ENCODE results near the gene PRSS33.

The PRSS33 gene

DNA sequence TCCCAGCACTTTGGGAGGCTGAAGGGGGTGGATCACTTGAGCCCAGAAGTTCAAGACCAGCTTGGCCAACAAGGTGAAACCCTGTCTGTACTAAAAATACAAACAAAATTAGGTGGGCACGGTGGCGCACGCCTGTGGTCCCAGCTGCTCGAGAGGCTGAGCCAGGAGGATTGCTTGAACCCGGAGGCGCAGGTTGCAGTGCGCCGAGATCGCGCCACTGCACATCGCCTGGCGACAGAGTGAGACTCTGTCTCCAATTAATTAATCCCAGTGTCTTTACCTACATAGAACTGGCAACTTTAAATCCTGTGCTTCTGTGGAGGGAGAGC lies 8.8 kb downstream of the PRSS33 start:
- in situ Hi-C loops (cut with MboI; ENCODE audit: low sequenced_read_pairs), result no loop called here

DNA sequence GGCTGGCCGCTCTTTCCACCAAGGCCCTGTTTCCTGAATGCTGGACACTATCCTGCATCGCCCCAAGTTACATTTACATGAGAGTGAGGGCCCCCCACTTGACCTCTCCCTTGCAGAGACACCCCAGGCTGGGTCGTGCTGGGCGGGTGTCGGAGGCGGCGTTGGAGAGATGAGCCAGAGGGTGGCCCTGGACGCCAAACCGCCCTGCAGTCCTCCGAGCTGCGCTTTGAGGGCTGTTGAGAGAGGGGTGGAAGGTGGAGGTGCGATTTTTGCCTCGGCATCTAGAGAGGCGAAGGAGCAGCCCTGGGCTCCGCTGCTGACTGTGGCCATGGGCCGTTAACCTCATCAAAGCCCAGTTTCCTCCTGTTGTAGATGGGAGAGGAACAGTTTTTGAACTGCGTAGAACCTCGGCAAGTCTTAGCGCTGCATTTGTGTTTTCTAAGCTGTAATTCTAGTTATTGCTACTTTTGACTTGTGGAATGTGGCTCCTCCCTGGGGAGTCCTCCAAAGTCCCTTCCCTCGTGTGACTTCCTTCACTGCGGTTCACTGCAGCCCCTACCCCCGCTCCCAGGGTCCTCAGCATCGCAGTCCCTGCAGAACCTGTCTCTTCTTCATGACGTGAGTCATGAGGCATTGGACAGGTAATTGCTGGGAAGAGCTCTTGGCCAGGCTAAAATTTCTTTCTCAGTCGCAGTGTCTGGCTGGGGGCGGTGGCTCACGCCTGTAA lies 9.3 kb downstream of the PRSS33 start:
- in situ Hi-C loops (cut with MboI; ENCODE audit: low sequenced_read_pairs), result no loop called here

DNA sequence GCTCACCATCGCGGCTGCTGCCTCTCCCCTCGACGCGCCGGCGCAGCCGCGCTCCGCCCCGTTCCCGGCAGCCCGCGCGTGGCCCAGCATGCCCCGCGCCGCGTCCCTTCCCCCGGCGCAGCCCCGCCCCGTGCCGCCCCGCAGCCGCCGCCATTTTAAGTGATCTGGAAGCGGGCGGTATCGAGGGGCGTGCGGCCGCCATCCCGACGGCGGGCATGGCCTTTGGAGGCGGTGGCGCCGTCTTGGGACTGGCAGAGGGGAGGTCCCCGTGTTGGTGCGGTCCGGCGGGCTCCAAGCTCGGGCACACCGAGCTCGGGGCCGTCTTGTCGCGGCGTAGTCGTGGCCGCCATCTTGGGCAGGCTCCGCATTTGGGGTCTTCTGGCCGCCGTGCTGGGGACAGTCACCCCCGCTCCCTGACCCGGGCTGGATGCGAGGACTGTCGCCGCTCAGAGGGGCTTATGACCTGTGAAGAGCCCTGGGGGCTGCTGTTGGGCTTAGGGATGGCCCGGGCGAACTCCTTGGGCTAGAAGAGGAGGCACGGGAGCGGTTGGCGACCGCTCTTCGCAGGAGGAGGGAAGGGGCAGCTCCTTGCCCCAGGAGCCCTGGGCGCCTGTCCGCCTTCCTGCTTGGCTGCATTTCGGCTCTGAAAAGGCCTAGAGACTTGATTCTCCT lies 10.0 kb downstream of the PRSS33 start, which contains the start of gene ELOB:
Gene ELOB, minus strand, starts transcription at position 50 of the 672 bp plus-strand sequence. Its CDS starts 41 bp downstream, at position 9.
- in situ Hi-C loops (cut with MboI; ENCODE audit: low sequenced_read_pairs), result no loop called here

DNA sequence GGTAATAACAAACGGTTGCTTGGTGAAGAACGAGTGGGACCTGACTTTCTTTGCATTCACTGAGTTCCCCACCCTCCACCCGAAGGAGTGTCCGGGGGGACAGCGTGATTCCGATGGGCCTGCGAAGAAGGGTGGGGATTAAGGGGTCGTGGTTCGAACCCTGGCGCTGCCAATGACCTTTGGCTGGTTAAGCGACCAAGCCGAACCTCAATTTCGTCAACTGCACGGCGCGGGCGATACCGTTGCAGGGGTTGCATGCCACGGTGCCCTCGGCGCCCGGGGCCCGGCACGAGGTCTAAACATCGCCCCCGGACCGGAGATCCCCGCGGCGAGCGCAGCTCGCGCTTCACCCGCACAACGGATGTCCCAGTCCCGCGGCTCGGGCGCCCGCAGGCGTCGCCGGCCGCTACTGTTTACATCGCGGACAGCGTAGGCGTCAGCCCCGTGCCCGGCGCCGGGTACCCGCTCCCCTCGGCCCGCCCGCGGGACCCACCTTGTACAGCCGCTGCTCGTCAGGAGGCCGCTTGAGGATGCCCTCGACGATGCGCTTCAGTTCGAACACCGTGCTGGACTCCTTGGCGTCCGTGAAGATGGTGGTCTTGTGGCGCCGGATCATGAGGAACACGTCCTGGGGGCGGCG lies 10.7 kb downstream of the PRSS33 start:
- in situ Hi-C loops (cut with MboI; ENCODE audit: low sequenced_read_pairs), result no loop called here

DNA sequence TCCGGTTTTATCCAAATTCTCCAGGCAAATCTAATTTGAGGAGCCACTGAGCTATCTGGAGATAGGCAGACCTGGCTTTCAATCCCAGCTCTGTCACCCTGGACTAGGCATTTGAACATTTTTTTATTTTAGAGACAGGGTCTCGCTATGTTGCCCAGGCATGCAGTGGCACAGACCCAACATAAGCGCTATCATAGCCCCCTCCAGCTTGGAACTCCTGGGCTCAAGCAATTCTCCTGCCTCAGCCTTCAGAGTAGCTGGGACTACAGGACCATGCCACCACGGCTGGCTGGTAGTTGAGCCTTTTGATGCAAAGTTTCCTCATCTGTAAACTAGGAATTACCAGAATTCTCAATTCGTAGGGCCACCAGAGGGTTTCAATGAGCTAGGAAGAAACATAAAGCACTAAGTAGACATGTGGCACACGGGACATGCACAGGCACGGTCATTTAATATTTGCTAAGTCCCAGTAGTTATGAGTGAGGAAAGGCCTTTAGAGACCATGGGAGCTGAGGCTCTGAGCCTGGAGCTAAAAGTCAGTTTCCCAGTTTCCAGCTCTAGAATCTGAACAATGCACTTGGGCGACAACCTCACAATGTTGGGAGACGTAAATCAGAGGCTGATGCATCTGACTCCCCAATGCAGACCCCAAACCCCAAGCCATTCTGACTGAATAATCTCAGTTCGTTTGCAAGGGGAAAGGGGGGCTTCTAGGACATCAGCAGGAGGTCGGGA lies 11.4 kb downstream of the PRSS33 start:
- in situ Hi-C loops (cut with MboI; ENCODE audit: low sequenced_read_pairs), result no loop called here

DNA sequence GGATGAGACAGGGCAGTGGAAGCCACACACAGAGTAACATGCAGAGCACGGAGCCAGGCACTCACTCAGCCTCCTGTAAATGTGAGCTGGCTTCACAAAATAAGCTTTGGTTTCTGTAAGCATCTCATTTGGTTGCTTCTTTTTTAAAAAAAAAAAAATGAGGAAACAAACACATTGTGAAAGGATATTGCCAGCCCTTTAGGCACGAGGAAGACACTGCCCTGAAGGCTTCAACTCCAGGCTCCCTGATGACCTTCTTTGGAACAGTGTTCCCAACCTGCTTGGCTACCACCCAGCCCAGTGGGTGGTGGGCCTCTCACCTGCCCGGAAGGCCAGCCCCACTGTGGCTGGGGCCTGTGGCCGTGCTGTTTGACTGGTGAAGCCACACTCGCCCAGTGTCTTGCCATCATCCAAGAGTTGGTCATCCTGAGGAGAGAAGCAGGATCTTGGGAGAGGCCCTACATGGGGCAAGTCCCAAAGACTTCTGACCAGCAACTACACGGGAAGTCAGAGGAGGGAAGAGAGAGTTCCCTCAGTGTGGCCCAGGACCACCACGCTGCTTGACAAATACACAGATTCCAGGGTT lies 12.1 kb downstream of the PRSS33 start:
- in situ Hi-C loops (cut with MboI; ENCODE audit: low sequenced_read_pairs), result no loop called here

DNA sequence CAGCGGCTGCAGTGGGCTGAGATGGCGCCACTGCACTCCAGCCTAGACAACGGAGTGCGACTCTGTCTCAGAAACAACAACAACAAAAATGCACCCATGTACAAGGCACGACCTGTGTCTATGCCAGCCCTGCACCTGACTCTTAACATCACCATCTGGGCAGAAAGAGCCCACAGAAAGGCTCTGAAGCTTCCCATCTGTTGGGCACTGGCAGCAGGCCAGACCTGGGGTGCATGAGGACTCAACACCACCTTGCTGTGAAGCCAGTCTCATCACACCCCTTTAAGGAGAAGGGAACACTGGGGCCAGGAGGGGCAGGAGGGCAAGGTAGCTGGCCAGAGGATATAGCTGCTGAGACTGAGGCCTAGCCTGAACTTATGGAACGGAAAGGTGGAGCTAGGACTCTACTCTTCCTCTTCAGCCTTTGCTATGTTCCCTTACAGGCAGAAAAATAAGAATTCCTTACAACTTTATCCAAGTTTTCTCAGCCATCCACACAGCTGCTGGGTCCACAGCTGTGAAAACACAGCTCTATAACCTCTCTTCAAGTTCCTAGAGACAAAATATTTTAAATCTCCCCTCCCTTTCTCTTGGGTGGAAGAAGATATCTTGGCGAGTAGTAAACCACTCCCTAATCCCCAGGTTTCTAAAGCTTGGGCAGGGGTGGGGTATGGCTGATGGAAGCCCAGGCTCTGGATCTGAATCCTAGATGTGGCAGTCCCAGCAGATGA lies 13.0 kb downstream of the PRSS33 start:
- in situ Hi-C loops (cut with MboI; ENCODE audit: low sequenced_read_pairs), result no loop called here

DNA sequence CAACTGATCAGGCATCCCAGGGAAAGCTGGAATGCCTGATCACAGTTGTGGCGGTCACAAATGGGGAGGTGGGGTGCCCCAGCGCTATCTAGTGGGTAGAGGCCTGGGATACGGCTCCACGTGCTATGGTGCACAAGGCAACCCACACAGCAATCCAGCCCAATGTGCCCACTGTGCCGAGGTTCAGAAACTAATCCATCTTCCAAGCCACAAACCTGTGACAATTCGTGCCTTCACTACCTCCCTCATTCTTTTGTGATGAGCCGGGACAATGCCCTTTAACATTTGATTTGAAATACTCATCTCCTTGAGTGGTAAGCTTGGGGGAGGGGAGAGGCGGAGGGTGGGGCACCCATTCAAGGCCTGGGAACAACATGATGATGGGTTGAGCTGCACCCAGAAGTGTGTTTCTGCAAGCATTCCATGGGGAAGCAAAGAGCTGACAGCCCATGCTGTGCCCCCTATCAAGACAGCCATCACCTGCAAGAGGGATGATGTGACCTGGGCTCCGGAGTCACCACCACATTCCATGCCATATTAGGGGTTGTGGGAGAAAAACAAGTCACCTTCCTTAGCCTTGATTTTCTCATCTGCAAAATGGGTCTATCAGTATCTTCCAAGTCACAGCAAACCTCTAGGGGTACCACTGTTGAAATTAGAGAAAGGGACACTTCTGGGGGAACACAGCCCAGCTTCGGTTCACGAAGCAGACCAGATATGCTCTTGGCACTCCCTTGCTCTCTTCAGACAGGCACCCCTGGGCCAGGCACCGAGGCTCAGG lies 14.0 kb downstream of the PRSS33 start:
- in situ Hi-C loops (cut with MboI; ENCODE audit: low sequenced_read_pairs), result no loop called here

DNA sequence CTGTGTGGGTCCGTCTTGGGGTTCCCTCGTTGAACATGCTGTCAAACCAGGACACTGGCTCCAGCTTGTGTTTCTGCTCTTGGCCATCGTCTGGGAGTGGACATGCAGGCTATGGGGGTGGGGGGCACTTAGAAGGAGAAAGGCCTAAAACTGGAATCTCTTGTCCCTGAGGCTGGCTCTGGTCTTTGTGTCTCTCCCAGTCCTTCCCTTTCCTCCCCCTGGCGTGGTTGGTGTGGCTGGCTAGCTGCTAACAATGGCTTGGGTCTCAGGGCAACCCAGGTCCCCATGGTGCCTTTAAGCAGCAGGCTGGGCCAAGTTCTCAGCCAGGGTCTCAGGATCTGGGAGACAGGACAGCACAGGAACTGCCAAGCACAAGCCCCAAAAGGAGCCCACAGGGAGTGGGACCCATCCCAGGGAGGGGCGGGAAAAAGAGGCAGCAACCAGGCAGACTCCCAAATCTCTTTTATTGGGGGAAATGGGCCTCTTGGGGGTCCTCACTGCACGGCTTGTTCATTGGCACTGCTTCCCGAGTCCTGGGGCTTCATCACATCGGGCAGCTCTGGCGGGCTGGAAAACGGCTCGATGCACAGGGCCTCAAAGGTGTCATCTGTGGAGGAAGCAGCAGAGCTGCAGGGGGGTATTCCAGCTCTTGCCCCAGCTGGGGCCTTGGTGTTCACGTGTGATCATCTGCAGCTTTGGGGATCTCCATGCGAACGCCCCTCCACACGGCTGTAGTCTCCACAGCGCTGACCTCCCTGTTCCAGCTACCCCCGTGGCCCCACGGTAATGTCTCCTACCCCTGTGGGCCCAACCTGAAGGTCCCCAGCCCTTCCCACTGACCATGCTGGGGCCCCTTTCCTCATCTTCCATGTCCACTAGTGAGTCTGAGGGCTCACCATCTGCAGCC lies 15.6 kb downstream of the PRSS33 start:
- in situ Hi-C loops (cut with MboI; ENCODE audit: low sequenced_read_pairs), result no loop called here

DNA sequence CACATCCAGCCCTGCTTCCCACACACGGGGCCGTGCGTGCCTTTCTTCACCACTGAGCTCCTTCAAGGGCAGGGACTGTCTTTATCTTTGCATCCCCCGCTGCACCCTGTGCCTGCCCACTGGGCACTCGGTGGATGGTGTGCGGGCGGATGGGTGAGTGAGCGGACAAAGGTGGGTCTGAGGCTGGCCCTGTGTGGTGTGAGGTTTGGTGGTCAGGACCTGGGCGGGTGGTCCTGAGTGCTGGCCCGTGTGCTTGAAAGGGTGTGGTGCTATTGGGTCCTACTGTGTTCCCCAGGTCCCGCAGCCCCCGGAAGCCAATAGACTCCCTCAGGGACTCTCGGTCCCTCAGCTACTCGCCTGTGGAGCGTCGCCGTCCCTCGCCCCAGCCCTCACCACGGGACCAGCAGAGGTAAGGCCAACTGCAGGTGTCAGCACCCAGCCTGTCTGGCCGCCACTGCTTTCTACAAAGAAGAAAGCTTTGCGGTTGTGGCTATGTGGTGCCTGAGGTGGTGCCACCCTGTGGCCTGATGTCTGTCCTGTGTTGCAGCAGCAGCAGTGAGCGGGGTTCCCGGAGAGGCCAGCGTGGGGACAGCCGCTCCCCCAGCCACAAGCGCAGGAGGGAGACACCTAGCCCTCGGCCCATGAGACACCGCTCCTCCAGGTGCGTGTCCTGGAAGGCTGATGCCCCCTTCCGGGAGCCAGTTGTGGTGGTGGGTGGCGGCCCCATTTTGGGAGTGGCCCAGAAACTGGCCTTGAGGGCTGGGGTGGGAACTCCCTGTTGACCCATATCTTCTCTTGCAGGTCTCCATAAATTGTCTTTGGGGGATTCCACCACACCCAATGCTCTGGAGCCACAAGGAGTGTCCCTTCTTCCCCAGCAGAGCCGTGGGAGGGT lies 17.1 kb downstream of the PRSS33 start:
- in situ Hi-C loops (cut with MboI; ENCODE audit: low sequenced_read_pairs), result no loop called here

DNA sequence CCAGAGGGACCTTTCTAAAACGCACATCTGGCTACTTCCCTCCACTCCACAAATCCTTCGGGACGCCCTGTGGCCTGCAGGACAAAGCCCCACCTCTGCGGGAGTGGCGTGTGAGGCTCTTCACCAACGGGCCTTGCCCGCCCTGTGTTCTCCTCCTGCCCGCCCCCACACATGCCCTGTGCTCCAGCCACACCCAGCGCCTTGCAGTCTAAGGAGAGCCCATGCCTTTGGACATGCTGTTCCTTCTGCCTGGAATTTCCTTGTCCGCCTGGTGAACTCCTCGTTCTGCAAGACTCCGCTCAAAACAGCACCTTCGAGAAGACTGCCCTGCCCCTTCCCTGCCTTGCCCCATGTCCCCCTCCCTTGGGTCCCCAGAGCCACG lies 17.7 kb downstream of the PRSS33 start:
- in situ Hi-C loops (cut with MboI; ENCODE audit: low sequenced_read_pairs), result no loop called here

DNA sequence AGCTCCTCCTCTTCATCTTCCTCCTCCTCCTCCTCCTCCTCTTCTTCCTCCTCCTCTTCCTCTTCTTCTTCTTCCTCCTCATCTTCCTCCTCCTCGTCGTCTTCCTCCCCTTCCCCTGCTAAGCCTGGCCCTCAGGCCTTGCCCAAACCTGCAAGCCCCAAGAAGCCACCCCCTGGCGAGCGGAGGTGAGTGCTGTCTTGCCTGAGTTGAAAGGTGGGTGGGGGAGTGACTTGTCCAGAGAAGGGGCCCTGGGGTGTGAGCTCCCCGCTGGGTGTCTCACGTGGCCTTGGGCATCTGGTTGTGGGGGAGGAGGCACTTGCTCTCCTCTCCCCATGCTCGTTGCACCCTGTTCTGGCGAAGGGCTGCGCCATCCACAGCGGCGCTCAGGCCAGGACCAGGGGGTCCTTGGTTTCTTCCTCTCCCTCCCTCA lies 18.2 kb downstream of the PRSS33 start:
- in situ Hi-C loops (cut with MboI; ENCODE audit: low sequenced_read_pairs), result no loop called here

DNA sequence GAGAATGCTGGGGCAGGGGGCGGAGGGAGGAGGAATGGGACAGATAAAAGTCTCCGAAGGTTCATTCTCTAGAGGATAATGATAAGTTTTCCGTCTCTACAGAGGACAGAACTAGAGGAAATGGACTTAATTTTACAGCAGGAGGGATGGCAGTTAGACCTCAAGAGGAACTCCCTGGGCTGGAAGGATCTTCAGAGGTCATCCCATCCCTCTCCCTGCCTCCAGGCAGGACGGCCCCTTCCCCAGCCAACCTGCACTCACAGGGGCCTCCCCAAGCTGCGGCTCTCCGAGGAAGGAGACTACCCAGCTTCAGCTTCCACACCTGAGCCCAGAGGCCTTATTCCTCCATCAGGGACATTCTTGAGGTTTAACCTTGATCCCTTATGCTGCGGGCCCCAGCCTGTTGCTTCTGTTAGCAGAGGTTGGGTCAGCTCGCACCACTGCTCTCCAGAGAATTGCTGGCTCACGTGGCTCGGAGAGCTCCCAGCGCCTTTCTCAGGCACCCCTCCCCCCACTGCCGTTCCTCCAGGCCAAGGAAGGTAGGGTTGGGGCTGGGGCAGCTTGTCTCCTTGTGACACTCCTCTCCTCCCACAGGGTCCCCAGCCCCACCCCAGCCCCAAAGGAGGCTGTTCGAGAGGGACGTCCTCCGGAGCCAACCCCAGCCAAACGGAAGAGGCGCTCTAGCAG lies 18.8 kb downstream of the PRSS33 start:
- in situ Hi-C loops (cut with MboI; ENCODE audit: low sequenced_read_pairs), result no loop called here

DNA sequence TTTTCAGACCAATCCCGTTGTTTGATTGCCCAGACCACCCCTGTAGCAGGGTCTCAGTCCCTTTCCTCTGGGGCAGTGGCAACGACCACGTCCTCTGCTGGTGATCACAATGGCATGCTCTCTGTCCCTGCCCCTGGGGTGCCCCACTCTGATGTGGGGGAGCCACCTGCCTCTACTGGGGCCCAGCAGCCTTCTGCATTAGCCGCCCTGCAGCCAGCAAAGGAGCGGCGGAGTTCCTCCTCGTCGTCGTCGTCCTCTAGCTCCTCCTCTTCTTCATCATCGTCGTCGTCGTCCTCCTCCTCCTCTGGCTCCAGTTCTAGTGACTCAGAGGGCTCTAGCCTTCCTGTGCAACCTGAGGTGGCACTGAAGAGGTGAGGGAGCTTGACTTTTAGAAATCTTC lies 19.5 kb downstream of the PRSS33 start:
- in situ Hi-C loops (cut with MboI; ENCODE audit: low sequenced_read_pairs), result no loop called here

DNA sequence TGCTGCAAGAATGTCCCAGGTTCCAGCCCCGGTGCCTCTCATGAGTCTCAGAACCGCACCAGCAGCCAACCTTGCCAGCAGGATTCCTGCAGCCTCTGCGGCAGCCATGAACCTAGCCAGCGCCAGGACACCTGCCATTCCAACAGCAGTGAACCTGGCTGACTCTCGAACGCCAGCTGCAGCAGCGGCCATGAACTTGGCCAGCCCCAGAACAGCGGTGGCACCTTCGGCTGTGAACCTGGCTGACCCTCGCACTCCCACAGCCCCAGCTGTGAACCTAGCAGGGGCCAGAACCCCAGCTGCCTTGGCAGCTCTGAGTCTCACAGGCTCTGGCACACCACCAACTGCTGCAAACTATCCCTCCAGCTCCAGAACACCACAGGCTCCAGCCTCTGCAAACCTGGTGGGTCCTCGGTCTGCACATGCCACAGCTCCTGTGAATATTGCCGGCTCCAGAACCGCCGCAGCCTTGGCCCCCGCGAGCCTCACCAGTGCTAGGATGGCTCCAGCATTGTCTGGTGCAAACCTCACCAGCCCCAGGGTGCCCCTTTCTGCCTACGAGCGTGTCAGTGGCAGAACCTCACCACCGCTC lies 20.1 kb downstream of the PRSS33 start:
- in situ Hi-C loops (cut with MboI; ENCODE audit: low sequenced_read_pairs), result no loop called here

DNA sequence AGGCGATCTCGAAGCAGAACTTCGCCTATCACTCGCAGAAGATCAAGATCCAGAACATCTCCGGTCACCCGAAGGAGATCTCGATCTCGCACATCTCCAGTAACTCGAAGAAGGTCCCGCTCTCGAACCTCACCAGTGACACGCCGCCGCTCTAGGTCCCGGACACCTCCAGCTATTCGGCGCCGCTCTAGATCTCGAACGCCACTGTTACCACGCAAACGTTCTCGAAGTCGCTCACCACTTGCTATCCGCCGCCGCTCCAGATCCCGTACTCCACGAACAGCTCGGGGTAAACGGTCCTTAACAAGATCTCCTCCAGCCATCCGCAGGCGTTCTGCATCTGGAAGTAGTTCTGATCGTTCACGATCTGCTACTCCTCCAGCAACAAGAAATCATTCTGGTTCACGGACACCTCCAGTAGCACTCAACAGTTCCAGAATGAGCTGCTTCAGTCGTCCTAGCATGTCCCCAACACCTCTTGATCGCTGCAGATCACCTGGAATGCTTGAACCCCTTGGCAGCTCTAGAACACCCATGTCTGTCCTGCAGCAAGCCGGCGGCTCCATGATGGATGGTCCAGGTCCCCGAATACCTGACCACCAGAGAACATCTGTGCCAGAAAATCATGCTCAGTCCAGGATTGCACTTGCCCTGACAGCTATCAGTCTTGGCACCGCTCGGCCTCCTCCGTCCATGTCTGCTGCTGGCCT lies 20.8 kb downstream of the PRSS33 start:
- in situ Hi-C loops (cut with MboI; ENCODE audit: low sequenced_read_pairs), result no loop called here
